Hippocampal formation (tissue), 2 donors: ENCODE measurements around the gene AFF1.
A peak's percentile ranks its signal among the peaks of the same experiment; 100 is the strongest.

Experiments used
- DNase-seq, 2 donors: peaks; one replicate each; lab custom pipeline; 2025; lab: John Stamatoyannopoulos, UW

AFF1 gene

DNA sequence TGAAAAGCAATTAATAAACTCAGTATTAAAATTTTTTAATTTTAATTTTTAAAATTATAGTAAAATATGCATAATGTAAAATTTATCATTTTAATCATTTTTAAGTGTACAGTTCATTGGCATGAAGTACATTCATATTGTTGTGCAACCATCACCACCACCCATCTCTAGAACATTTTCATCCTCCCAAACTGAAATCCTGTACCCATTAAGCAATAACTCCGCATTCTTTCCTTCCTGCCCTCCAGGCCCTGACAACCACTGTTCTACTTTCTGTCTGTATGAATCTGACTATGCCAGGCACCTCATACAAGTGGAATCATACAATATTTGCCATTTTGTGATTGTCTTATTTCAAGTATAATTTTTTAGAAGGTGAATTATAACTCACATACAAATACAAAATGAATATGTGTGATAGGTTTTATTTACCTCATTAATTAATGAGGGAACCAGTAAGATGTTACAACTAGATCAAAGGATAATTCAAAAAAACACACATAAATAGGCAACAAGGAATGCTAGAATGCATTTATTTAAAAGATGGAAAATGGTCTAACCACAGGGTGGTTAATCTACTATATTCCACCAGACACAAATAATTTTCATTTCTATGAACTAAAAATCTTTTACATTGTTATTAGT is 13.1 kb upstream of the AFF1 start:
- no peak for DNase-seq

DNA sequence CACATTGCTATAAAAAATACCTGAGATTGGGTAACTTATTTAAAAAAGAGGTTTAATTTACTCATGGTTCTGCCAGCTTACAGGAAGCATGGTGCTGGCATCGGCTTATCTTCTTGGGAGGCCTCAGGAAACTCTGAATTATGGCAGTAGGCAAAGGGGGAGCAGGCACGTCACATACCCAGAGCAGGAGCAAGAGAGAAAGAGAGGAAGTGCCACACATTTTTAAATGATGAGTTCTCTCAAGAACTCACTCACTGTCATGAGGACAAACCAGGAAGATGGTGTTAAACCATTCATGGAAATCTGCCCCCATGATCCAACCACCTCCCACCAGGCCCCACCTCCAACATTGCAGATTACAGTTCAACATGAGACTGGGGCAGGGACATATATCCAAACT is 10.0 kb upstream of the AFF1 start:
- DNase-seq, result no peak

DNA sequence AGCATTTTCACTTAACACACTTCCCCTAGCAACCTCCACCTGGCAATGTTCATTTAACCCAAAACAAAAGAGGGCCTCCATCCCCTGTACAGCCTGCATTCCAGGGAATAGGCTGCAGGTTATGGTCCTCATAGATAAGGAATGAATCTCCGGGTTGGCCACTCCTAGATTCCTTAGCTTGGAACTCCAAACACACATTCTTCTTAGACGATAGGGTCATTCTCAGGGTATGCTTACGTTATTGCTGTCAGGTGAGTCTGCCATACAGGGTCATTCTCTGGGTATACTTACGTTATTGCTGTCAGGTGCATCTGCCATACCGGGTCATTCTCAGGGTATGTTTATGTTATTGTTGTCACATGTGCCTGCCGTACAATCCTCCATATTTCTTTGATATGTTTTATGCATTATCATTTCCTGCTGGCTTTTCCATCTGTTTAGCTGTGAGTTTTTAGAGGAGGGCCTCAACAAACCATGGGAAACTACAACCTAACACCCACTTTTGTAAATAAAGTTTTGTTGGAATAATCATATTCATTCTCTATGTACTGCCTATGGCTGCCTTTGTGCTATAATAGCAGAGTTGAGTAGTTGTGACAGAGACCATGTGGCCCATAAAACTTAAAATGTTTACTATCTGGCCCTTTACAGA is 8.2 kb upstream of the AFF1 start:
- DNase-seq, result no peak

DNA sequence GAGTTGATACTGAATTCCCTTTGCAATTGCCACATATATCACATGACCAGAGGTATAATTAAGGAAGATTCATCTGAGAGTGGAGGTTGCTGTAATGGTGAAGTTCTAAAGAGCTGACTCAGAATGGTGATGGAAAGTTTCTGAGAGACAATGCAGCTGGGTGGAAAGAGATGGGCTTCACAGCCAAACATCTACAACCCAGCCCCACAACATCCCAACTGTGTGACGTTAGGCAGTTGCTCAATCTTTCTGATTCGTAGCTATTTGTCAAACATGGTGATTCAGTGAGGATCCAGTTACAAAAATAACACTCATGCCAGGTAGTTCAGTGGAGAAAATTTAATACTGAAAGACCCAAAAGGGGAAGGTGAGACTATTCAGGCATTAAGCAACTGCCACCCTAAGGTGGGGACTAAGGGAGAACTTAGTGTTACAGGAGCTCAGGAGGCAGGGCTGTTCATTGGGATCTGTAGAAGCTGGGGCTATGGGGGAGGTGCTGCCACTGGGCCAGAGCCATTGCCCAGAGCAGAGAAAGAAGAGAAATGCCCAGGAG is 6.9 kb upstream of the AFF1 start:
- DNase-seq, result no peak

DNA sequence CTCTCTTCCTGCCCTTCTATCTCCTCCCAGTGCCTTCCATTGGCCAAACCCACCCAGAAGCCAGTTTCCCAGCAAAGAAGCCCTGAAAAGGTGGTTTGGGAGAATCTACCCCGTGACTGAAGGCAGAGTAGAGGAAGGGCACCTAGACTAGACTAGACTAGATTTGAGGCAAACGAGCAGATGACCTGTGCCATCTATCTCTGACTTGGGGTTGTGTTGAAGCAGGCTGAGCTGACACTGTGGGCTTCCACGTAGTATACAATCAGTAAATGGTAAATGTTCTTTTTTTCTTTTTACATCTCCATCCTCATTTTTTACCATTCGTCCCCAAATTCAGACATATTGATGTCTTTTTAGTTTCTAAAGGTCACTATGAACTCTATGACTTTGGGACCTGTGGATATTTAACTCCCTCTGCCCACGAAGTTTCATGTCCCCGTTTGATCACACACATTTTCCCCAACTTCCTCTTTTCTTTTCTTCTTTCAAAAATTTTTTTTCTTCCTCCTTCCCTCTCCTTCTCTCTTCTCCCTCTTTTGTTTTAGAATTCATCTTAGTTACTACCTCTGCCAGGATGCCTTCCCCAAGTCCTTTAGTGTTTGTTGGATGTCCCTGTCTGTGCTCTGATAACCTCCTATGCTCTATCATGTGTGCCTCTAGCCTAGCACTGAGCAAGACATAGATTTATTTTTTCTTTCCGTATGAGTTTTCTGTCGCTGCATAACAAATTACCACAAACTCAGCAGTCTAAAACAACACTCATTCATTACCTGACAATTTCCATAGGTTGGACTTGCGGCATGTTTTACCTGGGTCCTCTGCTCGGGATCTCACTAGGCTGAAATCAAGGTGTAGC is 6.2 kb upstream of the AFF1 start:
- no peak for DNase-seq

DNA sequence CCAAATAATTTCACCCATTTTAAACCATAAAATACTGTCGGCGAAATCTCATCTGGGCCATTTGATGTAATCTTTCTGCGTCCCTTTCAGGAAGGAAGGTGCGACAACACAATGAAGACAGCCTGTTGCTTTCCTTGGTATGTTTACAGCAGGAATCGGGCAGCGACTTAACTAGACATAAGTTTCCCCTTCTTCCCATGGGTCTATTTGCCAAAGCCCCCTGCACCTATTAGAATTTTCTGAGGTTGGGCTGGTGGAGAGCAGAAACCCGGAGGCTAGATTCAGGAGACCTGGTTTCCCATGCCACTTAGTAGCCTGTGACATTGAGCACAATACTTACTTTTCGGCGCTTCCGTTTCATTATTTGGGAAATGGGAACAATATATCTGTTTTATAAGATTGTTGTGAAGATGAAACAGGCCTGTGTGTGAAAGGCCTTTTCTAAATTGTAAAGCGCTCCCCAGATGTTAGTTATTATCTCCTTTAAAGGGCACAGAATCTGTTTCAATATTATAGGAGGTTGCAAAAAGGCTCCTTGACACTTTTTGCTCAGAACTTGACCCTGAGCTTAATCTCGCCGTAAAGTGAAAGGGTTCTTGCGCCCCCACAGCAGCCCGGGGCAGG is 552 bp upstream of the AFF1 start:
- DNase-seq, result no peak

DNA sequence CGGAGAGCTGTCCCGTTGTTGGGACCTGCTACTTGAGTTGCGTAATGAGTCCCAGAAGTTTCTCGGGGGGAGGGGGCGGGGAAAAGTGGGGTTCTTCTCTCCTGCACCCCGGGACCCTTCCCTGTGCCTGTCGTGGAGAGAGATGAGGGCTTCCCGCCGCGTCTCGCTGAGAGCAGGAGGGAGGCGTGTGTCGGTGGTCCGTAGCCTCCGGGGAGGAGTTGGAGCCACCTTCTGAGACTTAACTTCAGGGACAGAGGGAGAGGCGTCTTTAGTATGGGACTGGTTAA is 698 bp downstream of the AFF1 start:
- DNase-seq, result no peak

DNA sequence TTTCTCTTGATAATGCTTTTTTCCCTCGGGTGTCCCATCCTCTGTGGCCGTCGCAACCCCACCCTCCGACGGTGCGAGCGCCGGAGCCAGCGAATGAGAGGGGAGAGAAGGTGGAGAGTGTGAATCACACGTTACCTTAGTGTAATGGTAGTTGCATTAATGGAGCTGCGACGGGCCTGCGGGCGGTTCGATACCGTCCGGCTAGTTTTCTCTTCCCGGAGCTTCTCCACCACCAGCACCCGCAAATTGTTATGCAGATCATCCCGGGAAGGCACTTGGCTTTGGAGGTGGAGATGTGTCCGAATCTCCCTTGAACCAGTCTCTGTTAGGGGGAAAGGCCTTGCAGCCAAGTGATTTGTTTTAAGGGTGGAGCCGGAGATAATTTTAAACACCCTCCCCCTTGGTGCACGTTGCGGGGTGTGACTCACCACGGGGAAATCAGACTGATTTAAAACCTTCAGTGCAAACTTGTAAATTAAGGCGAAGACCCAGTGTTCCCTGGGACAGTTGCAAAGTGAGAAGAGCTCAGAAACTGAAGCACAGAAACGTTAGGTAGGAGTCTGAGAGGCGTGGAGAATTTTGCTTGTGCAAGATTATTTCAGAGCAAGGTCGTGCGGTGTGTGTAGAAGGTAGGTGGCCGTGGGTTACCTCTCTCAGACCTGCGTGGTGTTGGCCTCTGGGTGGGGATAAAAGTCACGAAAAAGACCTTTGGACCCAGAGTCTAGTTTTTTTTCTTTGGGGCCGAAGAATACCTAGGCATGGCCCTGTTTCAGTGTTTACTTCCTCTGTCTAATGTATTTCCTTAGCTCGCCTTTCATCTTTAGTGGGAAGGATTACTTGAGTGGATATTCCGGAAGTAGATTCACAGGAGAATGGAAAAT is 1.3 kb downstream of the AFF1 start:
- peak; percentile 18 to 24 for DNase-seq

DNA sequence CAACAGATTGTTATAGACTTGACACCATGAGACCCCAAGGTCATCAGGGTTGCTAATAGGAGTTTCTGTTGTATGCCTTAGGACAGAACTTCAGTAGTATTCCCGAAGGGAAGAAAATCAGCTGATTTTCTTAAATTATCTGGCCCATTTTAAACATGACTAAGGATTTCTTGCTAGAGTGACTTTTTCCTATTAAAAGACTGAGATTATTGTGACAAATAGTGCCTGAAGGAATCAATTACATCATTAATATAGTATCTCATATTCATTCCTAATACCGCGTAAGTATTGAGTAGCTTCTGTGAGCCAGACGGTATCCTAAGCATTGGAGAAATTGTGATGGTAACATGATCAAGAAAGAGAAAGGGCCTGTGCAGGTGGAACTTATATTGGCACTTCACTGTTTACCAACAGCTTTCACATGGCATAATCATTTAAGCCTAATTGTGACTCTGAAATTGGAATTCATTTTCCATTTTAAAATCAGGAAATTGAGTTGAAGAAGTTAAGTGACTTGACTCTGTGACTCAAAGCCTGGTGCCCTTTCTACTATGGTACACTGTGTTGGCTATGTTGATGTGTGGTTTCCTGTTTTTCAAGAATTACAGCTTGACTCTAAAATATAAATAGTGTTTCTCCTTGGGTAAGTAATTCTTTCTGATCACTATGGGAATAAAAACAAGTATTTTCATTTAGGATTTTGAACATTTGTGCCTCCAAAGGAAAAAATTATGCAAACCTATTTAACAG is 4.1 kb downstream of the AFF1 start:
- no peak for DNase-seq

DNA sequence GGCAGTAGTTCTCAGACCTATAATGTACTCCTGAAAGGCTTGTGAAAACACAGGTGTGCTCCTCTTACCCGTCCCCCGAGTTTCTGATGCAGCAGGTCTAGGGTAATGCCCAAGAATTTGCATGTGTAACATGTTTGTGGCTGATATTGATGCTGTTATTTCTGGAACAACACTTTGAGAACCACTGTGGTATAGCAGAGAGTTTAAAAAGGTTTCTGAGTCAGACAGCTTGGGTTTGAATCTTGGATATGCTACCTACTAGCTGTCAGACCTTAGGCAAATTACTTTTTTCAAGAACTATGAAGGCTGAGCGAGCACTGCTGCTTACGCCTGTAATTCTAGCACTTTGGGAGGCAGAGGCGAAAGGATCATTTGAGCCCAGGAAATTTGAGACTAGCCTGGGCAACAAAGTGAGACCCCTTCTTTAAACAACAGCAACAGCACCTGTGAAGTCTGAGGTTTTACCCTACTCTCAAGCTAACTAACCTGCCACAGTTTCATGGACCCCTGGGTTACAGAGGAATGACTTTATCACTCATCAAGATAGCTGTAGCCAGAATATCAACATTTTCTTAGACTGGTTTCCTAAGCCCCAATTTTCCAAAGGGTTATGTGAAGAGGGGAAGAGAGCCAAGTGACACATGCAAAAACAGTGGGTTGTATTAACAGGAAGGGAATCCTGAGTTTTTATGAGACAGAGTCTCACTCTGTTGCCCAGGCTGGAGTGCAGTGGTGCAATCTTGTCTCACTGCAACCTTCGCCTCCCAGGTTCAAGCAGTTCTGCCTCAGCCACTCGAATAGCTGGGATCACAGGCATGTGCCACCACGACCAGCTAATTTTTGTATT is 5.1 kb downstream of the AFF1 start:
- DNase-seq, result no peak

DNA sequence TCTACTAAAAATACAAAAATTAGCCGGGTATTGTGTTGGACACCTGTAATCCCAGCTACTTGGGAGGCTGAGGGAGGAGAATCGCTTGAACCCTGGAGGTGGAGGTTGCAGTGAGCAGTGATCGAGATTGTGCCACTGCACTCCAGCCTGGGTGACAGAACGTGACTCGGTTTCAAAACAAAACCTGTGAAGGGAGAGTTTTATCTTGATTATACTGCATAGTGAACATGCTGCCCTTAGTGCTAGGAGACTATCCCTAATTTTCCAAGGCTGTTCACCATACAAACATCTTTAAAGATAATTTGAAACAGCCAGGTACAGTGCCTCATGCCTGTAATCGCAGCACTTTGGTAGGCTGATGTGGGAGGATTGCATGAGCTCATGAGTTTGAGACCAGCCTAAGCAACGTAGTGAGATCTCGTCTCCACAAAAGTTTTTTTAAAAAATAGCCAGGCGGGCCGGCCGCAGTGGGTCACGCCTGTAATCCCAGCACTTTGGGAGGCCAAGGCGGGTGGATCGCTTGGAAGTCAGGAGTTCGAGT is 6.2 kb downstream of the AFF1 start:
- no peak for DNase-seq

DNA sequence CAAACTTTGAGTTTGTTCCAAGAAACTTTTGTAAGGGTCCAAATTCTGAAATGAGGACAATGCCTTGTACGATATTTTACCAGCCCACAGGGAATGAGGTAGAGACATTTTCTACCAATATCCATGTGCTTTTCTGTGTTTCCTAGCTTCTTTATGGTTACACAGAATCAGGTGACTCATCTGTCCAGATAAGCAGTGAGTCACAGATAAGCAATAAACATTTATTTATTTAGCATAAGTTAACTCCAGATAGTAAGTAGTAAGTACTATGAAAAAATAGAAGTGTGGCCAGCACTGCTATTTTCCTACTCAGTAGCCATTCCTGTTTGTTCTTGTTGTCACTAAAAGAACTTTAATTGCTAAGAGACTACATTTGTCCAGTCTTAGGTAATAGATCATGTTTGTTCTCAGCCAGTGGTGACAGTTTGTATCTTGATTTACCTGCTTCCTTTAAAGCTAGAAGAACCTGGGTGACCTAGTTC is 7.4 kb downstream of the AFF1 start:
- DNase-seq, result no peak

DNA sequence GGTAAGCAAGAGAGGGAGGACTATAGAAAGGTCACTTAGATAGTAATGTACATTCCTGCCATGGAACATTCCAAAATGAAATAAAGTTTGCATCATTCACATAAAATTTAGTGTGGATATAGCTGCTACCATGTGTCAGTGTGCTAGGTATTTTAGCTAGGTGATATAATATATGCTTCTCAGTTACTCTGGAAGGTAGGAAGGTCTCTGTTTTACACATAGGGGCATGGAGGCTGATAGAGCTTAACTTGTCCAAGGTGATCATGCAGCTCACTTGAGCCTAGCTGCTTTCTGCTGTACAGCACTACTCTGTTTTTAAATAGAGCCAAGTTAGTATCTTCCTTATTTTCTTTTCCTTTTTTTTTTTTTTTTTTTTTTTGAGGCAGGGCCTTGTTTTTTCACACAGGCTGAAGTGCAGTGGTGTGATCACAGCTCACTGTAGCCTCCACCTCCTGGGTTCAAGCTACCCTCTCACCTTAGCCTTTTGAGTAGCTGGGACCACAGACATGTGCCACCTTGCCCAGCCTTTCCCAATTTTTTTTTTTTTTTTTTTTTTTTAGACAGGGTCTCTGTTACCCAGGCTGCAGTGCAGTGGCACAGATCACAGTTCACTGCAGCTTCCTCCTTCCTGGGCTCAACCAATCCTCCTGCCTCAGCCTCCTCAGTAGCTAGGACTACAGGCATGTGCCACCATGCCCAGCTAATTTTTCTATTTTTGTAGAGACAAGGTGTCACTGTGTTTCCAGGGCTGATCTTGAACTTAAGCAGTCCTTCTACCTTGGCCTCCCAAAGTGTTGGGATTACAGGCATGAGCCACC is 10.4 kb downstream of the AFF1 start:
- DNase-seq, result no peak

DNA sequence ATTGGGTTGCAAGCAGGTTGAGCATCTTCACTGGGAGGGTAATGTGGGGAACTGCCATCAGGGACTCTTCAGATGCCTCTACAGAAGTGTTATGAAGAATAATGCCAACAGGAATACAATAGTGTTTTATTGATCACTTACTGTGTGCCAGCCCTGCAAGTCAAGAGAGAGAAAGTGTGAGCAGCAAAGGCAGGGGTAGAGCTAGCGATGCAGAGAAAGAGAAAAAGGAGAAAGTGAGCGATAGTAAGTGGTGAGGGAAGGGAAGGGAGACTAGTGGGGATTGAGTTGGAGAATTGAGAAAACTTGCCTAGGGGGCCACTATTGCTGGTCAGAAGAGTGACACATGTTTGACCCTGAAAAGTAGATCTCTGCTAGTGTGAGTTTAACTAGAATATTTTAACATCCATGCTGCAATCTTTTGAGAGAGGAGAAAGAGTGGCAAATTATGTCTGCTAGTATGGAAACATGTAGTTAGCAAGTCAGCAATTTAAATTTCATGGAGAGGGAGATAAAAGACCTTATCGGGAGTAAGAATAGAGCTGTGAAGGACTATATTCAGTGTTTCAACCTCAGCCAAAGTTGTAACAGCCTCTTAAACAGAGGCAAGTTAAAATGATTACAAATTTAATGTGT is 12.2 kb downstream of the AFF1 start:
- no peak for DNase-seq

DNA sequence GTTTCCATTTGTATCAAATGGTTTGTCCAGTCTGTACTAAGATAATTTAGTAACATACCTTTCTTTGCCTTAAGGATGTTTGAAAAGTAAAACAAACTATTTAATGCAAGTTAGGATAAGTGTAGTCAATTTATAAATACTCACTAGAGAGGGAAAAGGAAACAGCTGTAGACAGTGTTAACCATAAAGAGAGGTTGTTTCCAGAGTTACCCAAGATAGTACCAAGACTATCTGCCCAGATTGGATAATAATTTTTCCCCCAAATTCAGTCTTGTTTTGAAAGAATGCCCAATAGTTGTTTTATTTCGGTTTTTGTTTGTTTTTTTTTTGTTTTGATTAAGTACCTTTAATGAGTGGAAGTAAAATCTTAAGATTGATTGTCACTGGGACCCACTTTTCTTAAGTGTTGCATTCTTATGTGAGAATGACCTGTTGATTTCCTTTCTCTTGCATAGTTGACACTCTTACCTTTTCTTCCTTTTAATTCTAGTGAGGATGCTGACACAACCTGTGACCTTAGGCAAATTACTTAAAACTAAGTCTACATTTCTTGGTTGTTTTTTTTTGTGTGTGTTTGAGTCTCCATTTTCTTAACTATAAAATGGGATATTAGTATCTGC is 12.8 kb downstream of the AFF1 start:
- DNase-seq, result no peak

DNA sequence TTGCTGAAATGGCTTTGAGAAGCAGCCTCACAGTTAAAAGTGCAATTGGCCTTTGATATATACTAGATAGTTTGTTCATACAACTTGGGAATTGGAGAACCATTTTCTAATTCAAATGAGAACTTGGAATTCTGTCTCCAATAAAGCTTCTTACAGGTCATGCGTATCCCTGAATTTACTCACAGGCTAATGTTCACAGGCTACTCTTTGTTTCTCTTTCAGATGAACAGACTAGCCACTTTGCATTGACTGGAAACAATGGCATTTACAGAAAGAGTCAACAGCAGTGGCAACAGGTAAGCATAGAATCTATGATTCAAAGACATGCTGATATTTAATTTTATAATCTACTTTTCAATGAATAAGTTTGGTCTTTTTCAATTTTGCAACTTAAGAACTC is 13.5 kb downstream of the AFF1 start:
- DNase-seq, result no peak

DNA sequence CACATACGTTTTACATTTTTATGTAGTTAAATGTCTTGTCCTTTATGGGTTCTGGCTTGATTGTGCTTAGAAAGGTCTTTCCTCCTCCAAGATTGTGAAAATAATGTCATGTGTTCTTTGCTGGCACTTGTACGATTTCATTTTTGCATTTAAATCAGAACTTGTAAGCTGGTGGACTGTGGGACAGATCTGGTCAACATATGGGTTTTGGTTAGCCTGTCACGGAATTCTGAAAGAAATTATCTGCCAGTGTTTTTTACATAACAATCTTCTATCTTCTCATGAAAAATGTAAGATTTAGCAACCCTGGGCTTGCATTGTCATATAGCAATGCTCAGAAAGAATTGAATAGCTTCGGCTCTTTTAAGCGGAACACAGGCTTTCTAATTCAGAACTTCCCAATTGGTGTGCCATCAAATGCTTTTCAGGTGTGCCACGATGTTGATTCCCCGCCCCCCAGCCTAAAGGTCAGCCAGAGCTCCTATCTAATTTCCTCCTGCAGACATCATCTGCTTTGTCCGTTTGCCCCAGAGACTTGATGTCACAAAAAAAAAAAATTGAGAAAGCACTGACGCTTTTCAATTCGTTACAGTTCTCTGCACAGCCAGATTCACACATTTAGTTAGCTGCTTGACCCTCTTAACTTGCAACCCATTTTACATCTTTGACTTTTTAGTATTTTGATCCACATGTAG is 16.2 kb downstream of the AFF1 start:
- no peak for DNase-seq
